ENCODE results near the gene ANKRD6.
"Not testable (repeated sequence)": the region's sequence is repeated elsewhere in the genome, so short reads cannot be mapped to it uniquely, and the experiment has no call there.

Gene ANKRD6

DNA sequence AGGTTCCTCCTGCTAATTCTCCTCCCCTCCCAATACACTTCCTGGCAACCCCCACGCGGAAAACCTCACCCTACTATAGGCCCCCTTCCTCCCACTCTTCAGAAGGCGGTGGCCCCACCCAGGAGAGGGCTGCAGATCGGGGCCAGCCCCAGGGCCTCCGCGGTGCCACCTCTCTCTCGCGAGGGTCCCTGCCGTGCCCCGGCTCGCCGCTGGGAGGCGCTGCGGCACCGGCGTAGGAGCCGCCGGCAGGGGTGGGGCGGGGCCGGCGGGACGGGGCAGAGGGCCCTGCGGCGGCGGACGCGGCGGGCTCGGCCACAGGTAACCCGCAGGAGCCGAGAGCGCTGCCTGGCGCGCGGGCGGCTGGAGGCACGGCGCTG lies at the start of gene ANKRD6:
Gene ANKRD6 (plus strand): TSS at position 278 of the 377 bp plus-strand sequence. CDS start 133,825 bp downstream, outside the sequence.
- peak; percentile 57 for DNase-seq

DNA sequence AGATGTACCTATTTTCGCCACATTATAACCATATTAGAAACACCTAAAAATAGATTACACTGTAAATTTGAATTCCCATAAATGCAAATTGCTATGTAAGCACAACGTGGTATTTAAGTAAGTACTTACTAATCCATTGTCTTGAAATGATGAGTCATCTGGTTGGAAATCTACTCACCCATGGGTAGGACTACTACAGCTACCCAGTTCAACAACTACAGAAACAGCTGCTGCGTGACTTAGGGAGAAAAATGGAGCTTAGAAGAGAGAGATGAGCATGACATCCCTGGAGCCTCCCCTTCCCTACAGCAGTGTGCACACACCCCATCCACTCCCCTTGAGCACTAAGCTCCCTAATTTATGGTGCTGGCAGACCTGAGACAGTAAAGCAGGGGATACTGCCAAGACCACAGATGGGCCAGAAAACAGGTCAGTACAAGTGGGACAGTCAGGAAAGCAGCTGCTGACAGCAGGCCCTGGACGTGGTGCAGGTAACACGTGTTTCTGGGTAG lies 47.7 kb upstream of the ANKRD6 start:
- peak; percentile 33 for DNase-seq

DNA sequence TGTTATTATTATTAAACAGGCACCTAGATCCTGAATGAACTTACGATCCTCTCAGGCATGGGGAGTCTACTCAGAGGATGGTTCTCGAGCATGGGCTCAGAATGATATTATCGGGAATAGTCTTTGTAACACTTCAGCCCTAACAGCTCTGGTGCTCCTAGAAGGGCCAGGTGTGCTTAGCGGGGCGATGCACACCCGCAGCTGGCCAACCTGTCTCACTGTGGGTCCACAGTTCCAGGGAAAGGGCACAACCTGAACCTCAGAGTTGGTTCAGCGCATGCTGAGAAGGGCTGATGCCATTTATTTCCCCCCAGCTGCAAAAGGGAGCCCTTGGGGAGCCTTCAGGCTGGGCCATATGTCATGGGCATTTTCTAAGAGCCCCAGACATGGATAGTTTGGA lies 47.1 kb upstream of the ANKRD6 start:
- DNase-seq = no peak

- DNase-seq = no peak
Observed at GRCh38 chr6:89386917-89387491, 45.9 kb upstream of the ANKRD6 start.

- no peak for DNase-seq
Observed at GRCh38 chr6:89387516-89388201, 45.3 kb upstream of the ANKRD6 start.

- DNase-seq = no peak
Observed at GRCh38 chr6:89388846-89389245, 44.1 kb upstream of the ANKRD6 start.

DNA sequence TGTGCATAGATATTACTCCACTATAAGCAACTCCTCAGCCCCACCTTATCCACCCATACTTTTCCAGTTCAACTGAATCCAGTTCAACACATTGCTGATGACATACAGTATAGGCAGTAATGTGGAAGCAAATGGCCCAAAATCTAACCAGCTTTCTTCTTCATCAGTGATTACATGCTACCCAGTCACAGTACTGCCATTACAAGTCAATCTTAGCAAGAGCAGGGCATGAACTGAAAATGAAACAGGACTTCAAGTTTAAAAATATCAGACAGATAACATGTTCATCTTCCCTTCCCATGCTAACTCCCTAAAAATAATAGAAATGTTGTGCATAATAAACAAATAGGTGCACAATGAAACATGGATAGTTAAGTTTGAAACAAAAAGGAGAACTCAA lies 40.1 kb upstream of the ANKRD6 start:
- DNase-seq = no peak

DNA sequence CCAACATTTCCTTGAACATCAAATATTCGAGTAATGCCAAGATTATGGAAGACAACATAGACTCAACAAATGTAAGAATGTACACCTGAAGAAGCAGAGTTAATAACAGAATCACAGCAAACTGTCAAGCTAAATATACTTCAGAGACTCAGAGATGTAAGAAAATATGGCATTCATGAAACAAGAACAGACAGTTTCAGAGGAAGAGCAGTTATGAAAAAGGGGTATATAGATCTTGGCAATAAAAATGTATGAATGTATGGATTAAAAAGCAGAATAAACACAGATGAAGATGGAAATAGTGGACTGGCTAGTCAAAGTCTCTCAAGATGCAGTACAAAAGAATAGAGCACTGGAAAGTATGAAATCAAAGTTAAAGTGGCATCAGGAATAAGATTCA lies 39.3 kb upstream of the ANKRD6 start:
- no peak for DNase-seq

DNA sequence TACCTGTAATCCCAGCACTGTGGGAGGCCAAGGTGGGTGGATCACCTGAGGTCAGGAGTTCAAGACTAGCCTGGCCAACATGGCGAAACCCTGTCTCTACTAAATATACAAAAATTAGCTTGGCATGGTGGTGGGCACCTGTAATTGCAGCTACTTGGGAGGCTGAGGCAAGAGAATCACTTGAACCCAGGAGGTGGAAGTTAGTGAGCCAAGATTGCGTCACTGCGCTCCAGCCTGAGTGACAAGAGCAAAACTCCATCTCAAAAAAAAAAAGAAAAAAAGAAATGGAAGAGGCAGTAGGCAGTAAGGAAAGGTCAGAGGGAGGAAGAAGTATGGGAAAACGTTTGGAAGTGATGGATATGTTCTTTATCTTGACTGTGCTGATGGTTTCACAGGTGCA lies 35.1 kb upstream of the ANKRD6 start:
- DNase-seq = not testable (repeated sequence)

GRCh38 chr6:89398762-89399525 lies 34.0 kb upstream of the ANKRD6 start:
- no peak for DNase-seq

- DNase-seq = no peak
Observed at GRCh38 chr6:89400050-89400449, 32.9 kb upstream of the ANKRD6 start.

GRCh38 chr6:89400912-89401399 lies 32.0 kb upstream of the ANKRD6 start:
- no peak for DNase-seq

GRCh38 chr6:89402776-89403175 lies 30.2 kb upstream of the ANKRD6 start:
- DNase-seq = no peak

GRCh38 chr6:89404512-89404911 lies 28.4 kb upstream of the ANKRD6 start:
- DNase-seq = no peak

GRCh38 chr6:89406141-89406540 lies 26.8 kb upstream of the ANKRD6 start:
- DNase-seq = no peak

GRCh38 chr6:89409461-89410035 lies 23.4 kb upstream of the ANKRD6 start:
- DNase-seq = no peak

- no peak for DNase-seq
Observed at GRCh38 chr6:89410231-89410761, 22.7 kb upstream of the ANKRD6 start.

- DNase-seq = no peak
Observed at GRCh38 chr6:89410788-89411144, 22.2 kb upstream of the ANKRD6 start.

DNA sequence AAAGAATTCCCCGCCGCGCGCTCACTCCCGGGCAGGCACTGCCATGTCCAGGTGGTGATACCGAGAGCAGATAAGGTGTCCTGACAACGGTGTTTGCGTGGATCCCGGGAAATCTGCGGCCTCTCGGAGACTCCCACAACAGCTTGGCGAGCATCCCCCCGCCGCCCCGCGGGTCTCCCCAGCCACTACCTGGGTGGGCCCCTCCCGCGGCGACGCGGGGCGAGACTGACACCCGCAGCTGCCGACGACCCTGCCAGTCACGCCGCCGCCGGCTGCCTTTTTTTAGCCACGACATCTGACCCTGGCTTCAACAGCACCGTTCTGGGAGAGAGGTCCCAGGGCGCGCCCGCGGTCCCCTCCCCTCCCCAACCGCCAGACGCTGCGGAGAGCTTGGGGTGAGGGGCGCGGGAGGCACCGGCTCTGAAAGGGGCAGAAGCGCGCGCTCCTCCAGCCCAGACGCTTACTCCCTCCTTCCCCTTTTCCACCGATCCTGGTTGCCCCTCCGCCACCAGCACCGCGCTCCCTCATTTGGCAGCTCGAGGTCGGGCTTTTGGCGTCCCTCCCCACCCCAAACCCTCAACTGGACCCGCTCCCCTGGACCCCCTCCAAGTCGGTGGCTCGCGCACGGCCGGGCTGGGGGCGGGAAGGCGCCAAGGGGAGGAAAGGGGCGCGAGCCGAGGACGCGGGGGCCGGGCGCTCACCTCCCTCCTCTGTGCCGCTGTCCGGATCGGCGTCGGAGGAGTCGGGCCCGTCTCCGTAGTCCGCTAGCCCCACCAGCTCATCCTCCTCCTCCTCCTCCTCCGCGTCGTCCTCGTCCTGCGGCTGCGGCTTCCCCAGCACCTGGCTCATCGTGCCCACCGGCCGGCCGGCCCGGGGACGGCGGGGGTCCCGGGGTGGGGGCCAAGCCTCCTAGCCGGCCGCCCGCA lies 21.5 kb upstream of the ANKRD6 start:
- no peak for DNase-seq

DNA sequence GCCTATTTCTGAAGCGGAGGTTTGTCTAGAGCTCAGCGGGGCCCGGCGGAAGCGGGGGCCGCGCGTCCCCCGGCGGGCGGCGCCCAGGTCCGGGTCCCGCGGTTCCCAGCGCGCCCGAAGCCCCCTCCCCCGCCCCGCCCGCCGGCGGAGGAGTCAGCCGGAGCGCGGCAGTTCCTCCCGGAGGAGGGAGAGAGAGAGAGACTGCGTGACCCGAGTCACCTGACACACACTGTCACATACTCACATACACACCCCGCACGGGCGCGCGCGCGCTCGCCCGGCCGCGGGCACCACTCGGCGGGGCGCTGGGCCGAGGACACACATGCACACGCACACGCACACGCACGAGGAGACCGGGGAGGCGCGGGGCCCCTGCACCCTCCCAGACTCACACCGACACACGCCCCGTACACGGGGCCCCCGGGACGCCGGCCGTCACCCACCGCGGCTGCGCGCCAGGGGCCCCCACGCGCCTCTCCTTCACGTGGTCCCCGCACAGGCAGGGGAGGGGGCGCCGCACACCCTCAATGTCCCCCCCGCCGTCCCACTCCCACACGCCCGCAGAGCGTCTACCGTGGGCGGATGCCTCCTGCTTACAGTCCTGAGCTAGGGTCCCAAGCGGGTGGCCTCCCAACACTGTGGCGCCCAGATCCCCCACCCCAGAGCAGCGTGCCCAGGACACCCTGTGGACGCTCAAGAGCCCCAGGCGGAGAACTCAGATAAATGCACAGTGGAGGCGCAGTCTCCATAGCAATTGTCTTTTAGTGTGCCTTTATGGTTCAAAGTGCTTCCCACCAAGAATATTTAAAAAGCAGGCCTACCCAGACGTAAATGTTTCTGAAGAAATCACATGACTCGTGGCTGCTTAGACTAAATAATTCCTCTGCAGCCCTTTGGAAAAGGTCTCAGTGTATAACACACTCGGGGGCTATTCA lies 20.6 kb upstream of the ANKRD6 start, which contains the start of gene RRAGD:
Gene RRAGD (minus strand): TSS at position 203 of the 935 bp plus-strand sequence. CDS start 280 bp downstream, outside the sequence.
- DNase-seq = peak; percentile 45

GRCh38 chr6:89413006-89413400 lies 19.9 kb upstream of the ANKRD6 start:
- DNase-seq = peak; percentile 10
